HFF-Myc (cell line): ENCODE measurements around the gene COL8A1.

ENCODE experiments used
- DNase-seq: peaks from one replicate; pipeline ENCODE4 v3.0.0-alpha.2; 2011; ENCODE audit warnings: low read depth; ENCODE audit errors: extremely low read depth
- H3K4me3 ChIP-seq: replicated peaks from 2 replicates; pipeline ENCODE4 v1.5.1; 2011; ENCODE audit warnings: low read depth, mild to moderate bottlenecking, control low read depth, low read length
- TF ChIP-seq, protein P1 (sequence below): IDR thresholded peaks from 2 replicates; pipeline ENCODE4 v1.5.1; 2012; ENCODE audit warnings: mild to moderate bottlenecking, low read depth, low read length, control low read depth; ENCODE audit errors: missing control alignments

Gene COL8A1

GRCh38 chr3:99656624-99657023 is 18.2 kb downstream of the COL8A1 start:
- H3K4me3 ChIP-seq: no peak overlapping the region
- TF ChIP-seq, protein P1, sequence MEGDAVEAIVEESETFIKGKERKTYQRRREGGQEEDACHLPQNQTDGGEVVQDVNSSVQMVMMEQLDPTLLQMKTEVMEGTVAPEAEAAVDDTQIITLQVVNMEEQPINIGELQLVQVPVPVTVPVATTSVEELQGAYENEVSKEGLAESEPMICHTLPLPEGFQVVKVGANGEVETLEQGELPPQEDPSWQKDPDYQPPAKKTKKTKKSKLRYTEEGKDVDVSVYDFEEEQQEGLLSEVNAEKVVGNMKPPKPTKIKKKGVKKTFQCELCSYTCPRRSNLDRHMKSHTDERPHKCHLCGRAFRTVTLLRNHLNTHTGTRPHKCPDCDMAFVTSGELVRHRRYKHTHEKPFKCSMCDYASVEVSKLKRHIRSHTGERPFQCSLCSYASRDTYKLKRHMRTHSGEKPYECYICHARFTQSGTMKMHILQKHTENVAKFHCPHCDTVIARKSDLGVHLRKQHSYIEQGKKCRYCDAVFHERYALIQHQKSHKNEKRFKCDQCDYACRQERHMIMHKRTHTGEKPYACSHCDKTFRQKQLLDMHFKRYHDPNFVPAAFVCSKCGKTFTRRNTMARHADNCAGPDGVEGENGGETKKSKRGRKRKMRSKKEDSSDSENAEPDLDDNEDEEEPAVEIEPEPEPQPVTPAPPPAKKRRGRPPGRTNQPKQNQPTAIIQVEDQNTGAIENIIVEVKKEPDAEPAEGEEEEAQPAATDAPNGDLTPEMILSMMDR: no peak
- DNase-seq: no peak

DNA sequence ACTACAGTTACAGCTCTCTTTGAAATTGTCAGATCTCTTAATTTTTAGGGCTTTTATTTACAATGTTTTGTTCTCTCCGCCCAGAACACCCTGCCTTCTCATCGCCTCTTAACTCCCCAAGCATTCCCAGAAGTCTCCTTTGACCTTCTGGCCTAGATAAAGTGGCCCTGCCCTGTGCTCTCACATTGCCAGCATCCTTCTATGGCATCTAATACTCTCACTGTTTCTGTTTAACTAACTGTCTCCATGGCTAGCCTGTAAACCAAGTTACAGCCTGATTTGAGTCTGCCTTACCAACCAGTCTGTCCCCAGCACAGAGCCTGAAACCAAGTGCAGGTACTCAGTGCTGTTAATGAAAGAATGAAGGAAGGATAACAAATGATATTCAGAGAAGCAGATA is 19.9 kb downstream of the COL8A1 start:
- H3K4me3 ChIP-seq: no peak overlapping the region
- no peak for DNase-seq
- TF ChIP-seq, protein P1: no peak

DNA sequence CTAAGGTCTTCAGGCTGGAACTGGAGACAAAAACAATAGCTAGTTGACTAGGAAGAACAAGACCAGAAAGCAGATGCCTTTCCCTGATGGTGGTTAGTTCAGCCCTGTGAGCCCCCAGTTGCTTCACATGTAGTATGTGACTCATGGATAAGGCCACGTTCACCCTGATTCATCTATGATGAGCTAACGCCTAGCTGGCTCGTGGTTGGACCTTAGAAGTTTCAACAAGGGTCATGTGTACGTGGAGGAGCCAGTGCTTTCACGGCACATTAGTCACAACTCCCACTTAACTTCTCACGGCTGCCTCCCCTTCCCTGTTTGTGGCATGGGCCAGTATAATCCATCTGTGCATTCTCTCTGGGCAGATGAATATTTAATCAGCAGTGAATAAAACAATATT is 20.6 kb downstream of the COL8A1 start:
- DNase-seq: peak; percentile 89
- TF ChIP-seq, protein P1: no peak
- H3K4me3 ChIP-seq: no peak overlapping the region

- DNase-seq: no peak
- TF ChIP-seq, protein P1: no peak
- H3K4me3 ChIP-seq: no peak overlapping the region
These were observed 21.6 kb downstream of the COL8A1 start for GRCh38 chr3:99659951-99660350.

GRCh38 chr3:99662838-99663570 is 24.6 kb downstream of the COL8A1 start:
- TF ChIP-seq, protein P1: no peak
- no peak for DNase-seq
- no peak overlapping the region for H3K4me3 ChIP-seq

- H3K4me3 ChIP-seq: no peak overlapping the region
- no peak for DNase-seq
- TF ChIP-seq, protein P1: no peak
These were observed 25.6 kb downstream of the COL8A1 start for GRCh38 chr3:99663977-99664376.

DNA sequence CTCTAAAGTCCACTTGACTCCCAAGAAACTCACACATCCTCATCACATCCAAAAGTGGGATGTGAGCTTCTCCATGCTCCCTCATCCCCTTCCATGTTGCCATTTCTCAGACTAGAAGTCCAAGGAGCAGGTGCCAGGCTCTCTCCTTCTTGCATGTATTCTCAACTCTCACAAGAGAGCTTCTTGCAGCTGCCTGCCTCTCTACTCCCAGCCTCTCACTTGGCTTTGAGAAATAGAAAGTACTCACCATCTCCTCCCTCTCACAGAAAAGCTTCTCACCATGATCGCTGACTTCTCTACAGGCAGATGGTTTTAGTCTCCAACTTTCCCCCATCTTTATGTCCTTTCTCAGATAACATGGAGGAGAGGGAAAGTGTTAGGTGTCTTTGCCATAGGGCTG is 26.6 kb downstream of the COL8A1 start:
- no peak overlapping the region for H3K4me3 ChIP-seq
- TF ChIP-seq, protein P1: no peak
- DNase-seq: no peak
